DMS79 (cell line): Measurements from ENCODE around the gene SLIT3.

ENCODE experiments used
- DNase-seq: peaks from one replicate; lab custom pipeline; 2025; lab: John Stamatoyannopoulos, UW

SLIT3 gene

DNA sequence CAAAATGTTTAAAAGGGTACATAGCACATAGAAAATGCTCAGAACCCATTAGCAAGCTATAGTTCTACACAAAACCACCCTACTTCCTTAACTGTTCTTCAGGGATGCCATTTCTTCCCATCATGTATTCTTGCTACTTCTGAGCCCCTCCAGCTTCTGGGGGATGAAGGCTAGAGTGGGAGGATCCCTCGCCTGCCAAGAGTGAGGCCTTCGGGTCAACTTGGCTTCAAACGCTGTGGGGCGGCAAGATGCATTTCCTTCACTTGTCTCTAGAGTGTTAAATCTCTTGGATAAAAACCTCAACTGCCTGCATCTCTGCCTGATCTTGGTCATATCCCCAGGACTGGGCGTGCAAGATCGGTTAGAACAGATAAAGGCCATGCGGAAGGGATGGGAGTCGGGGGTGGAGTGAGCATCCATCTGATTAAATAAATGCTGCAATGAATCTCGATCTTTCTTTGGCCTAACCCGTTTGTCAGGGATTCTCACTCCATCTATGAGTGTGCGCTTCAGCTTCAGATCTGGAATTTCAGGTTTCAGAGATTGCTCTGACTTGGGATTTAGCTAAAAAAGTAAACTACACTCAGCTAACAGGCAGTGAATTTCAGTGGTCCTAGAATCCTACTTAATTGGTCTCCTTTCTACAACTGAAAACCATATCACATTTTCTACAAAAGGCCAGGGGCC is 603.8 kb downstream of the SLIT3 start:
- DNase-seq = no peak

- no peak for DNase-seq
Measured at GRCh38 chr5:168696611-168697010, 604.3 kb downstream of the SLIT3 start.

DNA sequence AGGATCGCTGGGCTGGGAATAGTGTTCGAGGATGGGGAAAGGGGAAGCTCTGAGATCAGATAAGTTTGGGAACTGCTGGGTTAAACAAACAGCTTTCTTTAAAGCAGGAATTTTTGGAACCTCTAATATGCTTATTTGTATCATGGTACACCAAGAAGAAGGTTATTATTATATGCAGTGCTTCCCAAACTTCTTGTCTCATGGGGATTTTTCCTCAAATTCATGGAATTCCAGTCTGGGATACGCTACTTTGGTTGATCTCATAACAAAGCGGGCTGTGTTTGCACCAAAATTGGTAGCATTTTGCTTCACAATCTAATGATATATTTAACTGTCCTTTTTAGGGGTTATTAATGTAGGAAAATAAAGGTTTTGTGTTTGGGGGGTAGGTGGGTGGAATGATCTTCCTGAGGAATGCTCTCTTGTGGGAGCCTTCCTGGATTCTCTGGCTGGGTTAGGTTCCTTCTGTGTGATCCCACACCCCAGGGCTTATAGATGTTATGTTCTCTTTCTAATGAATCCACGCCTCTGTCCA is 605.6 kb downstream of the SLIT3 start:
- DNase-seq = no peak

- DNase-seq = no peak
Measured at GRCh38 chr5:168694289-168694688, 606.6 kb downstream of the SLIT3 start.

GRCh38 chr5:168693883-168694282 is 607.1 kb downstream of the SLIT3 start:
- no peak for DNase-seq

DNA sequence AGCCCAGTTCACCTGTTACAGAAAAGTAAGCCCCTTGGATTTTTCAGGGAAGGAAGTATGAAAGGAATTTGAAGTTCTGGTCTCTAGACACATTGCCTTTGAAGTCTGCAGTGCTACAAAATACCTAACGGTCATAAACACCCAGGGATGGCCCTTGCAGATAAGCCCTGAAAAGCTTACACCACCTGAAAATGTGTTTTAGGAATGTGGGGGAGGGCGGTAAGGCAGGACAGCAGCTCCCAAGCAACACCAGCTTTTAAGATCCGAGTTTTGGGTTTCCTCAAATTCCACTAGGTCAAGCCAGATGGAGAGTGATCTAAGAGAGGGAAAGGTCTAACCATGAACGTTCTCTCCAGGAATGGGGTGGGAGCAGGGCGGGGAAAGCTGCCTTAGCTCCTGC is 607.6 kb downstream of the SLIT3 start:
- DNase-seq = no peak

DNA sequence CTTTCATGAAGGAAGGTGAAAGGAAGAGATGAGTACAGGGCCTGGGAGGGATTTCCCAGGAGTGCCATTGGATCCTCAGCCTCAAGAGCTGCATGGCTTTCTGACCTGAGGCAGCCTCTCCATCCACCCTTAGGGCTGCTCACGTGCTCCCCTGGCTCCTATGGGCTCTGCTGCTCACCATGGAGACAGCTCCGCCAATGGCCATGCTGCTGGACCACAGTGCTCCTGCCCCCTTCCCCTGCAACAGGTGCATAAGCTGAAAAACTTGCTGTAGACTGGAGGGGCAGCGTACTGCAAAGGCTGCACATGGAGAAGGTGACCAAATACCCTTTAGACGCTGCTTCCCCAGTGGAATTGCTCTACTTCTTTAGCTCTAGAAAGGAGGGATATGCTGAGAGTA is 609.0 kb downstream of the SLIT3 start:
- DNase-seq = no peak

DNA sequence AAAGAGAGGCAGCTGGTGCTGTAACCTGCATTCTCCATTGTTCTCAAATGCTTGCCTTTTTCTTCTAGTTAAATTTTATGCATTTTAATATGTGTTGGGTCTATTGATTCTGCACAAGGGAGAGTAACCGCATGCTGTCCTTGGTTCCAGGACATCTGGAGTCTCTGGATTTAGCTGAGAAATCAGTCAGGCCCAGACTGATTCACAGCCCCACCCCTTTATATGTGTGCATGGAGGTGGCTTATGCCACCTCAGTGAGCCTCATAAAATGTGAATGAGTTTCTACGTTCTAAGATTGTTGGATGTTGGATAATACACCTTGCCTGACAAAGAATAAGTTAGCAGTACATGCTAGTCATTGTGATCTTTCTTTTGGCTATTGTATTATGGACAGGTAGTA is 611.7 kb downstream of the SLIT3 start:
- no peak for DNase-seq

GRCh38 chr5:168686837-168687236 is 614.1 kb downstream of the SLIT3 start:
- no peak for DNase-seq

DNA sequence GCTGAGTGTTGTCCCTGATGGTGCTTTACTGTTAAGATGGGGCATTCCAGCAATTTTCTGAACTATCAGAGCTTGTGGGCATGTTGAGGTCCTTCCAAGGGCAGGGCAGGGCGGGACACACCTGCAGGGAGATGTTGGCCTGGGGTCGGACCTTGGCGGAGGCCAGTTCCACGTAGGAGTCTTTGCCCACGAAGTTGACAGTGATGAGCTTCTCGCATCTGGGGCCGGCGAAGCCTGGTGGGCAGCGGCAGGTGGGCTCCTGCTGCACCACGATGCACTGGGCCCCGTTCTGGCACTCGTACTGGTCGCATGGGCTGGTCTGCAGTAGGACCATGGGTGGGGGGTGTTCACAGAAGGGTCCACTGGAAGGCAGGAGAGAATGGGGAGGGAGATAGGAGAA is 615.4 kb downstream of the SLIT3 start:
- no peak for DNase-seq

GRCh38 chr5:168683927-168684295 is 617.0 kb downstream of the SLIT3 start:
- DNase-seq = no peak

GRCh38 chr5:168683247-168683926 is 617.6 kb downstream of the SLIT3 start:
- no peak for DNase-seq

DNA sequence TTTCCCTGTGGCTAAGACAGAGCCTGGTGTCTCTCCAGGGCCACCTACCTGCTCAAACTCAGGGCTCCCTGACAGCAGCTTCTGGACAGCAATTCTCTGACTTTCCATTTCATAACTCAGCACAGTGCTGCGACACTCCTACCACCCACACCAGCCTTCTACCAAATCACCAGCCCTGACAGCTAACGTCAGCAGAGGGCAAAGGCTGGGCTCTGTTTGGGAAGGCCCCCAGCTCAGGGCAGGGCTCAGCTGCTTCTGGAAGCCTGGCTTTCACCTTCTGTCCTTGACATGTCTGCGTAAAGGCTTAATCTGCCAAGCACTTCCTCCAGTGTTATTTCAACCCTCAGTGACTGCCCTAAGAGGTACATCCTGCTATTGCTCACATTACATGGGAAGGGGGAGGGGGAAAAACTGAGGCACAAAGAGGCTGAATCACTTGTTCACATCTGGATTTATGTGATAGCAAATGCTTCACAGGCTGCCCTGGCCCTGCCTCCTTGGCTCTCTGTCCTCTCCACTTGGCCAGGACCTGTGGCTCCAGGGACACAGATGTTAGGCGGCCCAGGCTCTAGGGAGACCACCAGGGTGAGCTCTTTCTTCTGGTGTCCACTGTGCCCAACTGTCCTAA is 619.3 kb downstream of the SLIT3 start:
- DNase-seq = no peak

- no peak for DNase-seq
Measured at GRCh38 chr5:168680395-168680794, 620.5 kb downstream of the SLIT3 start.

DNA sequence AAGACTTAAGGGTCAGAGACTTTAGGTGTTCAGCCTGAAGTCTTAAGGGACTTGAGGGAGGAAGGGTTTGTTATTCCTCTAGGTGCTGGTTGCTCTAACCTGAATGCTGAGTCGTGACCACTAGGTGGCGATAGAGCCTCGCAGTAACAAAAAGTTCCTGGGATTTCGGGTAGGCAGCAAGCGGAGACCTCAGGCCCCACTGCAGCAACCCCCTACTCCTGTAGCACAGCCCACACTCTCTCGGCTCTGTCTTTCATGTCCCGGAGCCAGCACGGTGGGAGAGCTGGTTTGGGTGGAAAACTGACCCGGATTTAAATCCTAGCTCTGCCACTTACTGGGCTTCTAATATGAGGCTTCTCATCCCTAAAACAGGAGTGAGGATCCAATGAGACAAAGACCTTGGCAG is 621.4 kb downstream of the SLIT3 start:
- peak; percentile 3 for DNase-seq

GRCh38 chr5:168676501-168676900 is 624.4 kb downstream of the SLIT3 start:
- DNase-seq = no peak

DNA sequence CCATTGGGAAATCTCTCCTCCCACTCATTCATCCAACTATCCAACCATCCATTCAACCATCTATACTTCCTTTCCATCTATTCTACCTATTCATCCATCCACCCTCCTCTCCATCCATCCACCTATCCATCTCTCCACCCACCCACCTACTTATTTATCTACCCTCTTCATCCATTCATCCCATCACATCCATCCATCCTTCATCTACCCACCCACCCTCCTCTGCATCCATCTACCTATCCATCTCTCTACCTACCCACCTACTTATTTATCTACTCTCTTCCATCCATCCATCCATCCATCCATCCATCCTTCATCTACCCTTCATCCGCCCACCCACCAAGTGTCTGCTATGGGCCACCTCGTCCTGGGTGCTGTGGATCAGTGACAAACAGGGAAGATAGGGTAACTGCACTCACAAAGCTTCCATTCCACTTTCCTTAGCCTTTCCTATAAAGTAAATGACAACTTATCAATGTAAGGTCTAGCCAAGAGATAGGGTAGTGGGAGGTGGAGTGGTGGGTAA is 625.0 kb downstream of the SLIT3 start:
- no peak for DNase-seq

GRCh38 chr5:168674893-168675482 is 626.0 kb downstream of the SLIT3 start:
- DNase-seq = no peak

GRCh38 chr5:168672888-168673287 is 628.1 kb downstream of the SLIT3 start:
- DNase-seq = no peak

- DNase-seq = no peak
Measured at GRCh38 chr5:168672016-168672415, 628.9 kb downstream of the SLIT3 start.

DNA sequence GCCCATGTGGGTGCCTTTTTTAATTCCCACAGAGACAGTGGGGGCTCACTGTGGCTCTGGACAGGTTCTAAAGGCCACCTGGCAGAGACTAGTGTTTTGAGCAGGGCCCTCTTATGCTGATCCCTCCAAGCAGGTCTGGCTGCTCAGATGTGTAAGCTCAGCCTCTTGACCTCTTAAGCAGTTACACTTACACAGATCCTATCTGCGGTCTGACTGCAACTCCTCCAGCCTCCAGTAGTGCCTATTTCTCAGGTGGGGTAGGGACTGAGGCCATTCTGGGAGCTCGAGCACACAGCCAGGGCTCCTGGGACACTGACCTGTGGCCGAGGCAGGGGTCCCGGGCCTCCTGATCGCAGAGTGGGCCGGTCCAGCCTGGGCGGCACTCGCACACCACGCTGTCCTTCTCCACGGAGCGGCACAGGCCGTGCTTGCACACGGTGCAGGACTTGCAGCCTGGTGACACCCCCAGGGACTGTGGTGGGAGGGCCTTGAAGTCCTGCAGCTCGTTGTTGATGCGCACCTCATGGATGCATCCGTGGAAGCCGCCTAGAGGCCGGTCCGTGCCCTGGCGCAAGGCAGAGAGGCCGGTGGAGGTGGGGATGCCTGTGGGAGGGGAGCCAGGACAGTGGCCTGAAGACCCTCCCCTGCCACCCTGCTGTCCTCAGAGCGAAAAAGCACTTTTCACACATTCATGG is 629.9 kb downstream of the SLIT3 start:
- DNase-seq = no peak
